K562 (cell line): ENCODE measurements around the gene CEP350. TPM values are rescaled to one million over a fixed set of nuclear protein-coding genes. Genes with fewer than 3 reads are reported as not detected.

ENCODE experiments used
- ATAC-seq: fragments of 200-7000 bp; cut with Tn5 transposase; 3 replicates; pipeline ENCODE4 v1.9.1; 2020; ENCODE audit warnings: moderate library complexity
- BruUV-seq: library from RNA; stranded (reverse); fragments of 400-500 nt; replicated peaks from 2 replicates; lab custom pipeline; 2021; lab: Mats Ljungman, UMichigan
- CTCF ChIA-PET: fragments of 300-600 bp; formaldehyde crosslinking; extraction: SDS; loops from one replicate; lab custom pipeline; 2021; ENCODE audit warnings: low intra/inter-chr PET ratio; lab: Yijun Ruan, JAX
- POLR2A ChIA-PET: fragments of 300-600, 350-650 bp; sonication (Branson Sonifier 250); formaldehyde crosslinking; extraction: SDS; loops from one replicate; lab custom pipeline; 2021; ENCODE audit warnings: antibody characterized with exemption, inconsistent platforms; lab: Yijun Ruan, JAX
- DNase-seq, 4 experiments: peaks; one replicate each; pipeline versions ENCODE4 v3.0.0 to v3.0.0-alpha.2; 2011 to 2018; ENCODE audit warnings: low spot score in 3 of 4, mixed read lengths in 3 of 4; ENCODE audit errors: extremely low read depth in 1 of 4
- FAIRE-seq: peaks from 2 replicates; lab custom pipeline; 2011; peaks lifted over from hg19 to GRCh38; lab: Jason Lieb, UNC
- H2AFZ ChIP-seq: 2 replicates; pipeline ENCODE4 v1.6.0; 2011; ENCODE audit warnings: low read depth, low read length, control low read depth, inconsistent platforms
- H3K27ac ChIP-seq: fragments of 200-600 bp; 3 replicates; pipeline ENCODE4 v1.8.0; 2011; ENCODE audit warnings: low read depth, mild to moderate bottlenecking, control low read depth, inconsistent platforms, low read length, moderate library complexity, mixed read lengths; ENCODE audit errors: extremely low read depth
- H3K27me3 ChIP-seq, 2 experiments: fragments of 300-600 bp in 1 of 2; 2 replicates in 1 of 2; 3 replicates in 1 of 2; pipeline versions ENCODE4 v1.6.0 to v1.8.0; 2011; ENCODE audit warnings: inconsistent platforms in 2 of 2, low read length in 2 of 2, mild to moderate bottlenecking in 1 of 2, mixed read lengths in 1 of 2, moderate library complexity in 1 of 2; ENCODE audit not compliant: control insufficient read depth in 2 of 2, insufficient read depth in 2 of 2
- H3K36me3 ChIP-seq: fragments of 300-600 bp; 3 replicates; pipeline ENCODE4 v1.8.0; 2011; ENCODE audit warnings: mild to moderate bottlenecking, low read length, inconsistent platforms; ENCODE audit not compliant: control insufficient read depth, insufficient read depth
- H3K4me1 ChIP-seq, 2 experiments: fragments of 200-600 bp in 1 of 2; replicated peaks in 1 of 2; 2 replicates in 1 of 2; 3 replicates in 1 of 2; pipeline versions ENCODE4 v1.5.1 to v1.8.0; 2011; ENCODE audit warnings: inconsistent platforms in 2 of 2, low read length in 2 of 2, mild to moderate bottlenecking in 1 of 2, mixed read lengths in 1 of 2, moderate library complexity in 1 of 2; ENCODE audit not compliant: control insufficient read depth in 2 of 2, insufficient read depth in 2 of 2
- H3K4me2 ChIP-seq: 2 replicates; pipeline ENCODE4 v1.6.1; 2011; ENCODE audit warnings: low read length, control low read depth, inconsistent platforms, mixed read lengths; ENCODE audit not compliant: insufficient read depth
- H3K4me3 ChIP-seq: fragments of 200-600 bp; sonication (generic), shearing (Covaris generic); 2 replicates; pipeline ENCODE4 v1.5.1; 2016; ENCODE audit warnings: control low read depth, inconsistent platforms
- H3K79me2 ChIP-seq: fragments of 200-600 bp; 3 replicates; pipeline ENCODE4 v1.8.0; 2011; ENCODE audit warnings: low read length, inconsistent platforms; ENCODE audit not compliant: control insufficient read depth, insufficient read depth
- H3K9ac ChIP-seq, 2 experiments: 2 replicates each; pipeline versions ENCODE4 v1.6.0 to v1.6.1; 2011; ENCODE audit warnings: low read depth in 2 of 2, low read length in 2 of 2, control low read depth in 1 of 2, inconsistent platforms in 1 of 2, mild to moderate bottlenecking in 1 of 2, mixed read lengths in 1 of 2; ENCODE audit not compliant: insufficient read depth in 1 of 2
- H3K9me1 ChIP-seq: one replicate; pipeline ENCODE4 v1.6.0; 2011; ENCODE audit warnings: inconsistent platforms, mild to moderate bottlenecking, low read length, moderate library complexity; ENCODE audit not compliant: control insufficient read depth, insufficient read depth
- H3K9me3 ChIP-seq: replicated peaks from 2 replicates; pipeline ENCODE4 v1.5.1; 2011; ENCODE audit warnings: low read depth, low read length, inconsistent platforms; ENCODE audit not compliant: control insufficient read depth, insufficient read depth
- H4K20me1 ChIP-seq: replicated peaks from 2 replicates; pipeline ENCODE4 v1.6.1; 2011; ENCODE audit warnings: low read length, inconsistent platforms, mixed read lengths; ENCODE audit not compliant: control insufficient read depth, insufficient read depth
- CBFA2T3 ChIP-seq: fragments of 450-650 bp; IDR thresholded peaks from 2 replicates; pipeline ENCODE4 v1.6.1; 2017
- CEBPG ChIP-seq, 3 experiments: fragments of 200-800 bp in 1 of 3; sonication (Bioruptor generic) in 1 of 3; sonication (generic) in 1 of 3; formaldehyde crosslinking in 1 of 3; IDR thresholded peaks in 2 of 3; conservative IDR thresholded peaks in 1 of 3; 2 replicates each; pipeline versions ENCODE4 v1.6.1 to v1.8.0; 2016 to 2022; ENCODE audit warnings: missing compliant biosample characterization in 2 of 3, missing genetic modification characterization in 2 of 3, mild to moderate bottlenecking in 1 of 3, missing genetic modification reagents in 1 of 3
- DACH1 ChIP-seq: fragments of 450-650 bp; IDR thresholded peaks from 2 replicates; pipeline ENCODE4 v1.6.1; 2018; ENCODE audit not compliant: partially characterized antibody
- JUNB ChIP-seq: fragments of 450-650 bp; formaldehyde crosslinking; conservative IDR thresholded peaks from 2 replicates; pipeline ENCODE4 v1.4.0; 2020; ENCODE audit warnings: mild to moderate bottlenecking
- NFE2 ChIP-seq: IDR thresholded peaks from 2 replicates; pipeline ENCODE4 v1.6.1; 2014; ENCODE audit warnings: antibody characterized with exemption, low read depth
- NR2C2 ChIP-seq, 2 experiments: fragments of 200-800 bp in 1 of 2; sonication (Bioruptor generic) in 1 of 2; sonication (generic) in 1 of 2; formaldehyde crosslinking in 1 of 2; IDR thresholded peaks; 2 replicates each; pipeline versions ENCODE4 v1.6.1 to v1.8.0; 2016 to 2022; ENCODE audit warnings: mild to moderate bottlenecking in 1 of 2, missing compliant biosample characterization in 1 of 2, missing genetic modification characterization in 1 of 2, missing genetic modification reagents in 1 of 2
- NUFIP1 ChIP-seq: fragments of 450-650 bp; IDR thresholded peaks from 2 replicates; pipeline ENCODE4 v1.6.1; 2018; ENCODE audit not compliant: partially characterized antibody
- SETDB1 ChIP-seq: IDR thresholded peaks from one replicate; pipeline ENCODE4 v1.6.1; 2012; ENCODE audit warnings: low read length, control low read depth, inconsistent platforms
- SMARCA4 ChIP-seq: fragments of 450-650 bp; IDR thresholded peaks from 2 replicates; pipeline ENCODE4 v1.6.1; 2016
- TRIM24 ChIP-seq, 2 experiments: fragments of 450-650 bp; IDR thresholded peaks; 2 replicates each; pipeline ENCODE4 v1.6.1; 2016
- ZNF431 ChIP-seq: sonication (generic); formaldehyde crosslinking; IDR thresholded peaks from 2 replicates; pipeline ENCODE4 v1.8.0; 2022; ENCODE audit warnings: mild to moderate bottlenecking, missing genetic modification reagents
- WGBS: fragments of 100-300 bp; shearing (Covaris generic); methylation state at CpG from one replicate; pipeline ENCODE4 v1.1.6; 2016; ENCODE audit warnings: low coverage, mixed read lengths; ENCODE audit not compliant: insufficient coverage; ENCODE audit errors: missing lambda C conversion rate; 5-methylcytosine and 5-hydroxymethylcytosine counted together
- in situ Hi-C: fragments of 300-500 bp; cut with MboI; formaldehyde crosslinking; loops from 4 replicates; pipeline ENCODE4 v1.15.0; 2018; ENCODE audit warnings: inconsistent platforms, mixed read lengths
- intact Hi-C: fragments of 100-400 bp; cut with micrococcal nuclease; formaldehyde crosslinking; loops from 2 replicates; pipeline ENCODE4 v1.14.2; 2022
- polyA plus RNA-seq, 8 experiments: library from polyadenylated mRNA; depleted of rRNA in 4 of 8; stranded (reverse) in 5 of 8; unstranded in 3 of 8; fragments of >200 nt; fragmentation: Nextera tagmentation in 2 of 8; fragmentation: Illumina TruSeq in 1 of 8; extraction: Ambion mirVana in 2 of 8; extraction: Trizol in 1 of 8; gene quantifications; 2 replicates each; pipeline versions ENCODE4 v1.2.1 to v1.2.3, GENCODE V29; 2011 to 2014; ENCODE audit warnings: inconsistent platforms in 1 of 8, missing spikeins in 1 of 8
- total RNA-seq, 7 experiments: library from RNA; depleted of rRNA in 6 of 7; stranded (reverse); fragments of >200 nt in 6 of 7; fragmentation: Illumina TruSeq in 2 of 7; extraction: Trizol in 2 of 7; gene quantifications; 2 replicates each; pipeline versions ENCODE4 v1.2.1 to v1.2.3, GENCODE V29; 2011 to 2021; ENCODE audit warnings: low replicate concordance in 1 of 7
- TF ChIP-seq, protein P1 (sequence below): fragments of 450-650 bp; IDR thresholded peaks from 2 replicates; pipeline ENCODE4 v1.6.1; 2017; ENCODE audit warnings: antibody characterized with exemption
- TF ChIP-seq, protein P2 (sequence below), 2 experiments: IDR thresholded peaks; 2 replicates each; pipeline ENCODE4 v1.6.1; 2011; ENCODE audit warnings: borderline replicate concordance in 1 of 2, control low read depth in 1 of 2, low read depth in 1 of 2, low read length in 1 of 2, mild to moderate bottlenecking in 1 of 2, mixed read lengths in 1 of 2, moderate library complexity in 1 of 2; ENCODE audit not compliant: insufficient read depth in 1 of 2, insufficient read length in 1 of 2, poor library complexity in 1 of 2, severe bottlenecking in 1 of 2; ENCODE audit errors: extremely low read depth in 1 of 2
- TF ChIP-seq, protein P3 (sequence below): fragments of 450-650 bp; IDR thresholded peaks from 2 replicates; pipeline ENCODE4 v1.6.1; 2016
- TF ChIP-seq, protein P4 (sequence below), 2 experiments: fragments of 450-650 bp in 1 of 2; sonication (generic) in 1 of 2; formaldehyde crosslinking in 1 of 2; IDR thresholded peaks in 1 of 2; conservative IDR thresholded peaks in 1 of 2; 2 replicates each; pipeline versions ENCODE4 v1.6.1 to v1.8.1; 2016 to 2023; ENCODE audit warnings: mild to moderate bottlenecking in 2 of 2, moderate library complexity in 2 of 2, inconsistent platforms in 1 of 2, missing genetic modification reagents in 1 of 2

CEP350 gene
- total and polyA plus RNA-seq, 9 of the 15 experiments (the other 6 are each of a cell fraction or from before 2014, with no cell fraction given): 8.3 to 64.3 (median 28.0) TPM

DNA sequence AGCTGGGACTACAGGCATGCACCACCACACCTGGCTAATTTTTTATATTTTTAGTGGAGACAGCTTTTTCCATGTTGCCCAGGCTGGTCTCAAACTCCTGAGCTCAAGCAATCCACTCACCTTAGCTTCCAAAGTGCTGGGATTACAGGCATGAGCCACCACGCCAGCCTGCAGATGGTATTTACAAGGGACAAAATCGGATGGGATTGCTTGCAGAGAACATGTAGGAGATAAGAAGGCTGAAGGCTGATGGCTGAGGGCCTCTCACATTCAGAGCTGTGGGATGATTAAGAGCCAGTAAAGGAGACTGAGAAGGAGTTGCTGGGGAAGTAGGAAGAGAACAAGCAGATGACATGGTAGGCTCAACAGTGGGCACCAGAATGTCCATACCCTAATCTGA, 176.0 kb downstream of the CEP350 start (continued):
- TF ChIP-seq, protein P1, sequence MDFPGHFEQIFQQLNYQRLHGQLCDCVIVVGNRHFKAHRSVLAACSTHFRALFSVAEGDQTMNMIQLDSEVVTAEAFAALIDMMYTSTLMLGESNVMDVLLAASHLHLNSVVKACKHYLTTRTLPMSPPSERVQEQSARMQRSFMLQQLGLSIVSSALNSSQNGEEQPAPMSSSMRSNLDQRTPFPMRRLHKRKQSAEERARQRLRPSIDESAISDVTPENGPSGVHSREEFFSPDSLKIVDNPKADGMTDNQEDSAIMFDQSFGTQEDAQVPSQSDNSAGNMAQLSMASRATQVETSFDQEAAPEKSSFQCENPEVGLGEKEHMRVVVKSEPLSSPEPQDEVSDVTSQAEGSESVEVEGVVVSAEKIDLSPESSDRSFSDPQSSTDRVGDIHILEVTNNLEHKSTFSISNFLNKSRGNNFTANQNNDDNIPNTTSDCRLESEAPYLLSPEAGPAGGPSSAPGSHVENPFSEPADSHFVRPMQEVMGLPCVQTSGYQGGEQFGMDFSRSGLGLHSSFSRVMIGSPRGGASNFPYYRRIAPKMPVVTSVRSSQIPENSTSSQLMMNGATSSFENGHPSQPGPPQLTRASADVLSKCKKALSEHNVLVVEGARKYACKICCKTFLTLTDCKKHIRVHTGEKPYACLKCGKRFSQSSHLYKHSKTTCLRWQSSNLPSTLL: no peak
- no peak for TF ChIP-seq ZNF431
- TF ChIP-seq, all 486 proteins: peak for 0

DNA sequence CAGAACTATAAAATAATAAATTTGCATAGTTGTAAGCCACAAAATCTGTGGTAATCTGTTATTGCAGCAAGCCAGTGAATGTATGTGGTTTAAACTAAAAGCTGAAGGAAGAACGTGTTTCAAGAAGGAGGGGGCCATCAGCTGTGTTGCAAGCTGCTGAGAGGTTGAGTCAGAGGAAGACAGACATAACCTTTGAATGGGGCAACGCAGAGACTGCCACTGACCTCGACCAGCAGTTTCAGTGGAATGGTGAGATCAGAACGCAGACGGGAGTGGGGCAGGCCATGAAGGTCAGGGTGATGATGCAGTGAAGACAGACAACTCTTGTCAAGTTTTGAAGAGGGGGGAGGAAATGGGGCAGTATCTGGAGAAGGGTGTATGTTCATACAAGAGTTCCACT, 176.9 kb downstream of the CEP350 start:
- CTCF ChIA-PET: no interaction called here
- no TSS peak for BruUV-seq
- no peak overlapping the region for H3K4me3 ChIP-seq
- FAIRE-seq: no peak
- peak overlapping the region; percentile 17; the same call in 1 of the 2 replicates for H2AFZ ChIP-seq
- H3K9ac ChIP-seq: peak overlapping the region in 1 of 2 experiments; percentile 40; a peak in 1 of 4 replicates
- no peaks in the 10 kb centered on the region for H3K79me2 ChIP-seq
- 8% methylated on average over 5 of the region's 5 CpGs for WGBS
- H3K27ac ChIP-seq: no peak overlapping the region
- ATAC-seq: peak; percentile 35
- no peaks in the 10 kb centered on the region for H3K9me3 ChIP-seq
- intact Hi-C loops (no loop called here), in situ Hi-C loops (no loop called here)
- POLR2A ChIA-PET: interaction anchor here (0.6 to 1.4 kb wide), 5 partner anchors 8 to 38 kb away, joined by 3 to 4 read pairs (median 3); no protein-coding TSS in a partner anchor
- H3K9me1 ChIP-seq: no peaks in the 10 kb centered on the region
- H3K4me2 ChIP-seq: no peak overlapping the region
- H3K36me3 ChIP-seq: no peaks in the 10 kb centered on the region
- H3K27me3 ChIP-seq: no peaks in the 10 kb centered on the region
- DNase-seq: peak in 1 of 4 experiments; percentile 32
- no peaks in the 10 kb centered on the region for H4K20me1 ChIP-seq
- peaks cover 8 to 12% of the 10 kb centered on the region in 2 experiments for H3K4me1 ChIP-seq
- TF ChIP-seq SETDB1 (no peak), SMARCA4 (0 out of 2 replicates have a peak, but pooled peaks have one; percentile 15), CBFA2T3 (peak; percentile 18; the same call in 1 of the 2 replicates), NUFIP1 (no peak), TRIM24 (IDR thresholded peaks at IDR 0.05) (peak in 1 of 2 experiments; percentile 43; a peak in 1 of 4 replicates), CEBPG (CRISPR knock-in tag; IDR thresholded peaks at IDR 0.05) (peak; percentile 71), CEBPG (tag; conservative IDR thresholded peaks at IDR 0.05 in 1 of 2, IDR thresholded peaks at IDR 0.05 in 1 of 2) (peak; percentile 28 to 86; a peak in 2 of 4 replicates), DACH1 (peak; percentile 14), NFE2 (no peak), NR2C2 (CRISPR knock-in tag; IDR thresholded peaks at IDR 0.05) (no peak), NR2C2 (tag; IDR thresholded peaks at IDR 0.05) (peak; percentile 54; the same call in 1 of the 2 replicates), JUNB (no peak)
- TF ChIP-seq, protein P2, sequence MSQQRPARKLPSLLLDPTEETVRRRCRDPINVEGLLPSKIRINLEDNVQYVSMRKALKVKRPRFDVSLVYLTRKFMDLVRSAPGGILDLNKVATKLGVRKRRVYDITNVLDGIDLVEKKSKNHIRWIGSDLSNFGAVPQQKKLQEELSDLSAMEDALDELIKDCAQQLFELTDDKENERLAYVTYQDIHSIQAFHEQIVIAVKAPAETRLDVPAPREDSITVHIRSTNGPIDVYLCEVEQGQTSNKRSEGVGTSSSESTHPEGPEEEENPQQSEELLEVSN (IDR thresholded peaks at IDR 0.05; ENCODE audit: borderline replicate concordance in 1 of 2, extremely low read depth in 1 of 2, insufficient read depth in 1 of 2, insufficient read length in 1 of 2, low read depth in 1 of 2, low read length in 1 of 2, poor library complexity in 1 of 2, severe bottlenecking in 1 of 2): no peak
- TF ChIP-seq, protein P3, sequence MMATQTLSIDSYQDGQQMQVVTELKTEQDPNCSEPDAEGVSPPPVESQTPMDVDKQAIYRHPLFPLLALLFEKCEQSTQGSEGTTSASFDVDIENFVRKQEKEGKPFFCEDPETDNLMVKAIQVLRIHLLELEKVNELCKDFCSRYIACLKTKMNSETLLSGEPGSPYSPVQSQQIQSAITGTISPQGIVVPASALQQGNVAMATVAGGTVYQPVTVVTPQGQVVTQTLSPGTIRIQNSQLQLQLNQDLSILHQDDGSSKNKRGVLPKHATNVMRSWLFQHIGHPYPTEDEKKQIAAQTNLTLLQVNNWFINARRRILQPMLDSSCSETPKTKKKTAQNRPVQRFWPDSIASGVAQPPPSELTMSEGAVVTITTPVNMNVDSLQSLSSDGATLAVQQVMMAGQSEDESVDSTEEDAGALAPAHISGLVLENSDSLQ: 0 out of 2 replicates have a peak, but pooled peaks have one; percentile 26
- TF ChIP-seq, protein P4, sequence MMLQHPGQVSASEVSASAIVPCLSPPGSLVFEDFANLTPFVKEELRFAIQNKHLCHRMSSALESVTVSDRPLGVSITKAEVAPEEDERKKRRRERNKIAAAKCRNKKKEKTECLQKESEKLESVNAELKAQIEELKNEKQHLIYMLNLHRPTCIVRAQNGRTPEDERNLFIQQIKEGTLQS (IDR thresholded peaks at IDR 0.05): peak; percentile 70
- TF ChIP-seq, protein P4 (CRISPR knock-in tag; conservative IDR thresholded peaks at IDR 0.05): no peak
